Activated CD4-positive, alpha-beta T cell treated with anti-CD3 and anti-CD28 coated beads, Interleukin-2, amount 50 U/mL, for 16 hours (primary cell): ENCODE results near the gene C1QTNF9B.

Source experiments
- DNase-seq: peaks from one replicate; pipeline ENCODE4 v3.0.0-alpha.2; 2020

C1QTNF9B gene

GRCh38 chr13:23856008-23856750, 41.1 kb downstream of the C1QTNF9B start:
- no peak for DNase-seq

GRCh38 chr13:23855360-23855759, 41.9 kb downstream of the C1QTNF9B start:
- DNase-seq = no peak

DNA sequence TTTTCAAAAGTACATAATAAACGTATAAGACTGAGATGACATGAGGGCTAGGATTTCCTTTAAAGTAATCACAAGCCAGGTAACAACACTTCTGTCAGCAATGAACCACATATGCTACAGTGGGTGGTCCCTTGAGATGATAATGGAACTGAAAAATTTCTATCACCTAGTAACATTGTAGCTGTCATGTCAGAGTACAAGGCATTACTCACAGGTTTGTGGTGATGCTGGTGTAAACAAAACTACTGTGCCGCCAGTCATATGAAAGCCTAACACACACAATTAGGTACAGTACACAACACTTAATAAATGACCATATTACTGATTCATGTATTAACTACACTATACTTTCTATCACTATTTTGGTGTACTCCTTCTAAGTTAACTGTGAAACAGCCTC, 45.0 kb downstream of the C1QTNF9B start:
- DNase-seq = no peak

DNA sequence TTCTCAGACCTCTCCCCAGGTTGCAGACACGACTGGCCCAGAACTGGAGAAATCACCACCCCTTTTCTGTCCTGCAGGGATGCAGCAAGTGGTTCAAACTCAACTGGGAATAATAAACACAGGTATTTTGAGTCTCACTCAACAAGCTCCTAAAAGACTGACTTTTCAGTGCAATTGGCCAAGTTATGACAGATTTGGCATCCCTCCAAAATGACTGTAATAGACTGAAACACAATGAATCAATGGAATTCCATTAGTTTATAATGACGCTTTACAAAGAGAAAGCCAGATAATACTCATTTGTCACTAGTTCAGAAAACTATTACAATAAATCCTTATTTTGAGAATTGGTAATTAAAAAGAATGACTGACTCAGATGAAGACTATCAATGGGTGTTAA, 46.2 kb downstream of the C1QTNF9B start:
- no peak for DNase-seq

- DNase-seq = no peak
These were observed 47.2 kb downstream of the C1QTNF9B start for GRCh38 chr13:23850134-23850533.

- DNase-seq = no peak
These were observed 47.6 kb downstream of the C1QTNF9B start for GRCh38 chr13:23849670-23850069.

GRCh38 chr13:23848646-23849141, 48.6 kb downstream of the C1QTNF9B start:
- DNase-seq = no peak

- no peak for DNase-seq
These were observed 49.3 kb downstream of the C1QTNF9B start for GRCh38 chr13:23848019-23848418.

DNA sequence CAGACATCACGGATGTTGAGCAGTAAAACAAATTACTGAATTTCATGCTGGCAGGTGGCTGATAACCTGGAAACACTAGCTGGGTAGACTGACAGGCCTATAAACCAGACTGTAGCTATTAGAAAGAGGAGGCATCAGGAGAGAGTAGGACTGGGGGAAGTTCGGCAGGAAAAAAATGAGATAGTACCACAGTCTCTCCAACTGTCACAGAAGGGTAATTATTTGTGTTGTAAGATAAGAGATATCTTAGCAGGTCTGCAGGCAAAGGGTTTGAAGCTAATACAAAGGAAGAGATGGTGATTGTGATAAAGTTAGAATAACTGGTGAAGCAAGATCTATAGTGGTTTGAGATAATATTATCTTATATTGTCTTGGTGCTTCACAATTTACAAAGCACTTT, 49.8 kb downstream of the C1QTNF9B start:
- no peak for DNase-seq

- no peak for DNase-seq
These were observed 52.1 kb downstream of the C1QTNF9B start for GRCh38 chr13:23845105-23845725.

DNA sequence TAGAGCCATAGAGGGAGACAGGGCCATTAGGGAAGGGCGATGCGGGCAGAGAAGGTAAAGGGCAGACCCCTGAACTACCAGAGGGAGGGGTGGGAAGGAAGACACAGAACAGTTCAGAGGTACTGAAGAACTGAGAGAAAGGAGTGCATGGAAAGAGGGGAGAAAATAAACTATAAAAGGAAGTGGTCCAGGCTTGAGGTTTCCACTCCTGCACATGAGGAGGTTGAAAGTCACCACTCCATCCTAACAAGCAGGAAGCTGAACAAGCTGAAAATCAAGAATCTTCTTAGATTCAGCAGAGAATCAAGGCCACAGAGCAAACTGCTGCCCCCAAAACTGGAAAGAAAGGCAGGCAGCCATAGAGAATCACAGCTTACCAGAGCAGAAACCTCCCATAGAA, 53.2 kb downstream of the C1QTNF9B start:
- no peak for DNase-seq

GRCh38 chr13:23843436-23843835, 53.9 kb downstream of the C1QTNF9B start:
- DNase-seq = no peak

- DNase-seq = no peak
These were observed 54.9 kb downstream of the C1QTNF9B start for GRCh38 chr13:23842406-23842805.
